HepG2 (cell line): Measurements from ENCODE around the gene SYMPK. TPM values are rescaled to one million over a fixed set of nuclear protein-coding genes. Genes with fewer than 3 reads are reported as not detected.

Source experiments
- CHCHD3 ChIP-seq: sonication (generic); formaldehyde crosslinking; IDR thresholded peaks from 2 replicates; pipeline ENCODE4 v1.8.0; 2022; ENCODE audit warnings: mild to moderate bottlenecking, missing genetic modification reagents, moderate library complexity
- ERF ChIP-seq: IDR thresholded peaks from 2 replicates; pipeline ENCODE4 v1.6.1; 2018; ENCODE audit warnings: missing biosample characterization, missing genetic modification reagents
- FOXJ3 ChIP-seq: sonication (generic); formaldehyde crosslinking; IDR thresholded peaks from 2 replicates; pipeline ENCODE4 v1.4.0; 2020; ENCODE audit warnings: missing genetic modification reagents, mild to moderate bottlenecking, borderline replicate concordance
- GTF2F1 ChIP-seq: fragments of 150-350 bp; IDR thresholded peaks from 2 replicates; pipeline ENCODE4 v1.6.1; 2014; ENCODE audit warnings: low read length
- HES4 ChIP-seq: sonication (generic); formaldehyde crosslinking; IDR thresholded peaks from 2 replicates; pipeline ENCODE4 v1.9.0; 2021; ENCODE audit warnings: mild to moderate bottlenecking, missing genetic modification reagents, borderline replicate concordance
- IKZF1 ChIP-seq: fragments of 450-650 bp; IDR thresholded peaks from 2 replicates; pipeline ENCODE4 v1.7.1; 2016
- KDM2A ChIP-seq: sonication (generic); formaldehyde crosslinking; IDR thresholded peaks from 2 replicates; pipeline ENCODE4 v1.4.0; 2020; ENCODE audit warnings: low read depth, missing genetic modification reagents, borderline replicate concordance
- KDM5B ChIP-seq: sonication (generic); formaldehyde crosslinking; IDR thresholded peaks from 2 replicates; pipeline ENCODE4 v1.4.0; 2020; ENCODE audit warnings: missing genetic modification reagents, mild to moderate bottlenecking, borderline replicate concordance
- KLF12 ChIP-seq: sonication (generic); formaldehyde crosslinking; IDR thresholded peaks from 2 replicates; pipeline ENCODE4 v1.4.0; 2020; ENCODE audit warnings: missing genetic modification reagents, borderline replicate concordance
- NFYC ChIP-seq: IDR thresholded peaks from 2 replicates; pipeline ENCODE4 v1.6.1; 2016; ENCODE audit warnings: missing genetic modification reagents, missing compliant biosample characterization
- PAX8 ChIP-seq: sonication (generic); formaldehyde crosslinking; IDR thresholded peaks from 2 replicates; pipeline ENCODE4 v1.8.0; 2022; ENCODE audit warnings: mild to moderate bottlenecking, missing genetic modification reagents, borderline replicate concordance
- REXO4 ChIP-seq: sonication (generic); formaldehyde crosslinking; IDR thresholded peaks from 2 replicates; pipeline ENCODE4 v1.8.0; 2022; ENCODE audit warnings: missing genetic modification reagents, mild to moderate bottlenecking, borderline replicate concordance
- SMAD1 ChIP-seq: sonication (generic); formaldehyde crosslinking; IDR thresholded peaks from 2 replicates; pipeline ENCODE4 v1.4.0; 2020; ENCODE audit warnings: missing genetic modification reagents, low read depth, mild to moderate bottlenecking, borderline replicate concordance
- YY1 ChIP-seq: IDR thresholded peaks from 2 replicates; pipeline ENCODE4 v1.6.1; 2011; ENCODE audit warnings: low read length, low read depth, moderate library complexity, mild to moderate bottlenecking; ENCODE audit not compliant: insufficient read depth, insufficient replicate concordance
- ZFP62 ChIP-seq: sonication (generic); formaldehyde crosslinking; IDR thresholded peaks from 2 replicates; pipeline ENCODE4 v1.4.0; 2020; ENCODE audit warnings: missing genetic modification reagents
- ZNF10 ChIP-seq: sonication (generic); formaldehyde crosslinking; IDR thresholded peaks from 2 replicates; pipeline ENCODE4 v1.4.0; 2020; ENCODE audit warnings: mild to moderate bottlenecking, low read depth, missing genetic modification reagents, borderline replicate concordance
- ZNF337 ChIP-seq: sonication (generic); formaldehyde crosslinking; IDR thresholded peaks from 2 replicates; pipeline ENCODE4 v1.5.1; 2020; ENCODE audit warnings: missing genetic modification reagents, low read depth, mild to moderate bottlenecking, borderline replicate concordance
- polyA plus RNA-seq, 8 experiments: library from polyadenylated mRNA; depleted of rRNA in 3 of 8; stranded (reverse) in 7 of 8; unstranded in 1 of 8; fragments of >200 nt; fragmentation: Illumina TruSeq in 4 of 8; extraction: Trizol in 4 of 8; gene quantifications; 2 replicates each; pipeline versions ENCODE4 v1.2.1 to v1.2.3, GENCODE V29; 2011 to 2016; ENCODE audit warnings: low read depth in 4 of 8, missing spikeins in 1 of 8, mixed read lengths in 1 of 8; ENCODE audit not compliant: insufficient read depth in 1 of 8
- total RNA-seq, 5 experiments: library from RNA; depleted of rRNA; stranded (reverse); fragments of >200 nt; fragmentation: Illumina TruSeq; extraction: Trizol; gene quantifications; 2 replicates each; pipeline ENCODE4 v1.2.3, GENCODE V29; 2016; ENCODE audit warnings: low read depth in 1 of 5
- TF ChIP-seq, protein P1 (sequence below): IDR thresholded peaks from 2 replicates; pipeline ENCODE4 v1.6.1; 2018; ENCODE audit warnings: missing genetic modification reagents
- TF ChIP-seq, protein P2 (sequence below): sonication (generic); formaldehyde crosslinking; IDR thresholded peaks from 2 replicates; pipeline ENCODE4 v1.4.0; 2020; ENCODE audit warnings: missing genetic modification reagents, borderline replicate concordance
- TF ChIP-seq, protein P3 (sequence below): sonication (generic); formaldehyde crosslinking; IDR thresholded peaks from 2 replicates; pipeline ENCODE4 v1.4.0; 2020; ENCODE audit warnings: missing genetic modification reagents
- TF ChIP-seq, protein P4 (sequence below): sonication (generic); formaldehyde crosslinking; IDR thresholded peaks from 2 replicates; pipeline ENCODE4 v1.8.1; 2022; ENCODE audit warnings: mild to moderate bottlenecking, missing genetic modification reagents
- TF ChIP-seq, protein P5 (sequence below): sonication (generic); formaldehyde crosslinking; IDR thresholded peaks from 2 replicates; pipeline ENCODE4 v1.5.0; 2020; ENCODE audit warnings: mild to moderate bottlenecking, low read depth, missing genetic modification reagents, borderline replicate concordance

SYMPK gene
- total and polyA plus RNA-seq, 2 of the 13 experiments (the other 11 are each of a cell fraction or from before 2014, with no cell fraction given): 21.9 to 55.7 TPM

DNA sequence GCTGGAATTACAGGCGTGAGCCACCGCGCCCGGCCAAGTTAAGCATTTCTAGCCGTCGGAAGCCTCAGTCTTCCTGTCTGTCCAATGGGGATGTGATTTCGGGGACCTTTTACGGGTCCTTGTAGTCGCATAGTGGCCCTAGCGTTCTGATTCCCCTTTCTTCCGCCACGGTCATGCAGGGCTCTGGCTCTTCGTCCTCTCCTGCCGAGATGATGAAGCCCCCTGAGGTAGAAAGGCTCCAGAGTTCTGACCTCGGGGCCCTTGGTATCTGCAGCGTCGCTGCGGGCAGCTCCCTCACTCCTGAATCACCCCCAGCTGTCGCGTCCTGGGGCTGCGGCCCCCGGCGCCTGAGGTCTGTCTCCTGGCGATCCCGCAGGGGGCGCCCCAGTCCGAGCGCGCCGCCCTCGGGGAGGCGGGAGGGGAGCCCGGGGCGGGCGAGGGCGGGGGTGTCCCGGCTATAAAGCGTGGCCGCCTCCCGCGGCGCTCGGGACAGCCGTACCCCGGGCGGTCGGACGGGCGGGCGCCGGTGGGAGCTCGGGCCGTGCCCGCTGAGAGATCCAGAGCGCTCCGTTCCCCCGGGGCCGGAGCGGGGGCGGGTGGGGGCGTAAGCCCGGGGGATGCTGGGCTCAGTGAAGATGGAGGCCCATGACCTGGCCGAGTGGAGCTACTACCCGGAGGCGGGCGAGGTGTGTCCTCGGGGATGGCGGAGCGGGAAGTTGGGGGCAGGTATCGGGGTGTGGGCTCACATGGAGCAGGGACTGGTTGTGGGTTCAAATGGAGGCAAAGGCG lies 1.1 kb upstream of the SYMPK start, which contains the start of gene FOXA3 (continued):
- TF ChIP-seq KDM5B: no peak
- no peak for TF ChIP-seq ZNF337 (CRISPR knock-in tag)
- TF ChIP-seq PAX8 (CRISPR knock-in tag): 0 out of 2 replicates have a peak, but pooled peaks have one; percentile 8
- peak; percentile 76; the same call in 1 of the 2 replicates for TF ChIP-seq KDM2A (CRISPR knock-in tag)
- TF ChIP-seq, protein P1, sequence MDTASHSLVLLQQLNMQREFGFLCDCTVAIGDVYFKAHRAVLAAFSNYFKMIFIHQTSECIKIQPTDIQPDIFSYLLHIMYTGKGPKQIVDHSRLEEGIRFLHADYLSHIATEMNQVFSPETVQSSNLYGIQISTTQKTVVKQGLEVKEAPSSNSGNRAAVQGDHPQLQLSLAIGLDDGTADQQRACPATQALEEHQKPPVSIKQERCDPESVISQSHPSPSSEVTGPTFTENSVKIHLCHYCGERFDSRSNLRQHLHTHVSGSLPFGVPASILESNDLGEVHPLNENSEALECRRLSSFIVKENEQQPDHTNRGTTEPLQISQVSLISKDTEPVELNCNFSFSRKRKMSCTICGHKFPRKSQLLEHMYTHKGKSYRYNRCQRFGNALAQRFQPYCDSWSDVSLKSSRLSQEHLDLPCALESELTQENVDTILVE (CRISPR knock-in tag): peak; percentile 56; the same call in 1 of the 2 replicates
- TF ChIP-seq SMAD1 (CRISPR knock-in tag): no peak
- peak; percentile 74; the same call in 1 of the 2 replicates for TF ChIP-seq ERF (CRISPR knock-in tag)
- TF ChIP-seq, protein P2, sequence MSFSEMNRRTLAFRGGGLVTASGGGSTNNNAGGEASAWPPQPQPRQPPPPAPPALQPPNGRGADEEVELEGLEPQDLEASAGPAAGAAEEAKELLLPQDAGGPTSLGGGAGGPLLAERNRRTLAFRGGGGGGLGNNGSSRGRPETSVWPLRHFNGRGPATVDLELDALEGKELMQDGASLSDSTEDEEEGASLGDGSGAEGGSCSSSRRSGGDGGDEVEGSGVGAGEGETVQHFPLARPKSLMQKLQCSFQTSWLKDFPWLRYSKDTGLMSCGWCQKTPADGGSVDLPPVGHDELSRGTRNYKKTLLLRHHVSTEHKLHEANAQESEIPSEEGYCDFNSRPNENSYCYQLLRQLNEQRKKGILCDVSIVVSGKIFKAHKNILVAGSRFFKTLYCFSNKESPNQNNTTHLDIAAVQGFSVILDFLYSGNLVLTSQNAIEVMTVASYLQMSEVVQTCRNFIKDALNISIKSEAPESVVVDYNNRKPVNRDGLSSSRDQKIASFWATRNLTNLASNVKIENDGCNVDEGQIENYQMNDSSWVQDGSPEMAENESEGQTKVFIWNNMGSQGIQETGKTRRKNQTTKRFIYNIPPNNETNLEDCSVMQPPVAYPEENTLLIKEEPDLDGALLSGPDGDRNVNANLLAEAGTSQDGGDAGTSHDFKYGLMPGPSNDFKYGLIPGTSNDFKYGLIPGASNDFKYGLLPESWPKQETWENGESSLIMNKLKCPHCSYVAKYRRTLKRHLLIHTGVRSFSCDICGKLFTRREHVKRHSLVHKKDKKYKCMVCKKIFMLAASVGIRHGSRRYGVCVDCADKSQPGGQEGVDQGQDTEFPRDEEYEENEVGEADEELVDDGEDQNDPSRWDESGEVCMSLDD: peak; percentile 64; the same call in 1 of the 2 replicates
- 0 out of 2 replicates have a peak, but pooled peaks have one; percentile 69 for TF ChIP-seq HES4 (CRISPR knock-in tag)
- TF ChIP-seq, protein P3, sequence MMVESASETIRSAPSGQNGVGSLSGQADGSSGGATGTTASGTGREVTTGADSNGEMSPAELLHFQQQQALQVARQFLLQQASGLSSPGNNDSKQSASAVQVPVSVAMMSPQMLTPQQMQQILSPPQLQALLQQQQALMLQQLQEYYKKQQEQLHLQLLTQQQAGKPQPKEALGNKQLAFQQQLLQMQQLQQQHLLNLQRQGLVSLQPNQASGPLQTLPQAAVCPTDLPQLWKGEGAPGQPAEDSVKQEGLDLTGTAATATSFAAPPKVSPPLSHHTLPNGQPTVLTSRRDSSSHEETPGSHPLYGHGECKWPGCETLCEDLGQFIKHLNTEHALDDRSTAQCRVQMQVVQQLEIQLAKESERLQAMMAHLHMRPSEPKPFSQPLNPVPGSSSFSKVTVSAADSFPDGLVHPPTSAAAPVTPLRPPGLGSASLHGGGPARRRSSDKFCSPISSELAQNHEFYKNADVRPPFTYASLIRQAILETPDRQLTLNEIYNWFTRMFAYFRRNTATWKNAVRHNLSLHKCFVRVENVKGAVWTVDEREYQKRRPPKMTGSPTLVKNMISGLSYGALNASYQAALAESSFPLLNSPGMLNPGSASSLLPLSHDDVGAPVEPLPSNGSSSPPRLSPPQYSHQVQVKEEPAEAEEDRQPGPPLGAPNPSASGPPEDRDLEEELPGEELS (CRISPR knock-in tag): no peak
- no peak for TF ChIP-seq ZFP62 (CRISPR knock-in tag)
- TF ChIP-seq KLF12 (CRISPR knock-in tag): no peak; the same call in 1 of the 2 replicates
- no peak for TF ChIP-seq GTF2F1
- peak; percentile 79 for TF ChIP-seq YY1
- TF ChIP-seq REXO4 (CRISPR knock-in tag): no peak
- TF ChIP-seq, protein P4, sequence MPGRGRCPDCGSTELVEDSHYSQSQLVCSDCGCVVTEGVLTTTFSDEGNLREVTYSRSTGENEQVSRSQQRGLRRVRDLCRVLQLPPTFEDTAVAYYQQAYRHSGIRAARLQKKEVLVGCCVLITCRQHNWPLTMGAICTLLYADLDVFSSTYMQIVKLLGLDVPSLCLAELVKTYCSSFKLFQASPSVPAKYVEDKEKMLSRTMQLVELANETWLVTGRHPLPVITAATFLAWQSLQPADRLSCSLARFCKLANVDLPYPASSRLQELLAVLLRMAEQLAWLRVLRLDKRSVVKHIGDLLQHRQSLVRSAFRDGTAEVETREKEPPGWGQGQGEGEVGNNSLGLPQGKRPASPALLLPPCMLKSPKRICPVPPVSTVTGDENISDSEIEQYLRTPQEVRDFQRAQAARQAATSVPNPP (CRISPR knock-in tag): no peak
- no peak for TF ChIP-seq IKZF1
- TF ChIP-seq NFYC (CRISPR knock-in tag): no peak
- no peak for TF ChIP-seq FOXJ3 (CRISPR knock-in tag)
- TF ChIP-seq, protein P5, sequence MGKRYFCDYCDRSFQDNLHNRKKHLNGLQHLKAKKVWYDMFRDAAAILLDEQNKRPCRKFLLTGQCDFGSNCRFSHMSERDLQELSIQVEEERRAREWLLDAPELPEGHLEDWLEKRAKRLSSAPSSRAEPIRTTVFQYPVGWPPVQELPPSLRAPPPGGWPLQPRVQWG: no peak
- TF ChIP-seq CHCHD3: no peak
- no peak for TF ChIP-seq ZNF10 (CRISPR knock-in tag)
